ENCODE data around the gene TGFB1.
"Not testable (repeated sequence)": the region's sequence is repeated elsewhere in the genome, so short reads cannot be mapped to it uniquely, and the experiment has no call there.

TGFB1 gene

GRCh38 chr19:41300555-41300954, 53.2 kb downstream of the TGFB1 start:
- DNase-seq (ENCODE audit: low spot score): no peak

- peak; percentile 49 for DNase-seq (ENCODE audit: low spot score)
Measured at GRCh38 chr19:41299755-41300089, 54.0 kb downstream of the TGFB1 start.

GRCh38 chr19:41299046-41299754, 54.5 kb downstream of the TGFB1 start:
- no peak for DNase-seq (ENCODE audit: low spot score)

- peak; percentile 93 for DNase-seq (ENCODE audit: low spot score)
Measured at GRCh38 chr19:41298348-41298964, 55.3 kb downstream of the TGFB1 start.

- no peak for DNase-seq (ENCODE audit: low spot score)
Measured at GRCh38 chr19:41297628-41298347, 55.9 kb downstream of the TGFB1 start.

GRCh38 chr19:41296433-41296871, 57.3 kb downstream of the TGFB1 start:
- no peak for DNase-seq (ENCODE audit: low spot score)

GRCh38 chr19:41295499-41295898, 58.2 kb downstream of the TGFB1 start:
- DNase-seq (ENCODE audit: low spot score): no peak

GRCh38 chr19:41294393-41294792, 59.3 kb downstream of the TGFB1 start:
- DNase-seq (ENCODE audit: low spot score): no peak

- not testable (repeated sequence) for DNase-seq (ENCODE audit: low spot score)
Measured at GRCh38 chr19:41289814-41290213, 63.9 kb downstream of the TGFB1 start.

- DNase-seq (ENCODE audit: low spot score): no peak
Measured at GRCh38 chr19:41288673-41289530, 64.8 kb downstream of the TGFB1 start.

Measured in AG20443 (cell line).